Central memory CD4-positive, alpha-beta T cell (primary cell): ENCODE measurements around the gene NMU.
A peak's percentile ranks its signal among the peaks of the same experiment; 100 is the strongest.
"Not testable (repeated sequence)": the region's sequence is repeated elsewhere in the genome, so short reads cannot be mapped to it uniquely, and the experiment has no call there.

ENCODE experiments used
- DNase-seq: peaks from one replicate; pipeline ENCODE4 v3.0.0; 2022

NMU gene

DNA sequence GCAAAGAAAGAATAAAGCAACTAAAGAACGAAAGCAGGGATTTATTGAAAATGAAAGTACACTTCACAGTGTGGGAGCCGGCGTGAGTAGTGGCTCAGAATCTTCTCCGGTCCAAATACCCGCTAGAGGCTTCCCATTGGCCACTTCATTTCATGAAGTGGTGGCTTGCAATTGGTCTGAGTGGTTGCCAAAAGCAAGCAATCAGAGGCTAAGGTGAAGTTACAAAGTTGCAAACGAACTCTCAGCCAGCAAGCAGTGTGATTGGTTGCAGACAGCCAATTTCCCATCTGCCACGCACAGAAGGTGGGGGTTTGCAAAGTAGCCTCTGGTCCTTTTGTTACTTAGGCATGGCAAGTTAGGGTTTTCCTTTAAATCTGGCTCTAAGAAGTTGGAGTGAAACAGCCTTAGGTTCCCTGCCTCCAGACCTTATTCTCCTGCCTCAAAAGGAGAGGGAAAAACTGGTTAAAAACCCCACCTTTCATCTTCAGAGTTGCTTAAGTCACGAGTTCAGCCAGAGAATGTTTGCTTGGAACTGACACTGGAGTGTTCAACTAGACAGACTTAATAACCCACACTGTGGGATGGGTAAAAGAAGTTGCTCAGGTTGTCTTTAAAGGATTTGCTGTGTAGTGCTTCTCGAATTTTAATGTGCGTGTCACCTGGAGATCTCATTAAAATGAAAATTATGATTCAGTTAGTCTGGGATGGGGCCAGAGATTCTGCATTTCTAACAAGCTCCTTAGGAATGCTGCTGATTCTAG, 82.5 kb downstream of the NMU start:
- DNase-seq: peak; percentile 21

GRCh38 chr4:55551964-55552363, 84.1 kb downstream of the NMU start:
- not testable (repeated sequence) for DNase-seq

DNA sequence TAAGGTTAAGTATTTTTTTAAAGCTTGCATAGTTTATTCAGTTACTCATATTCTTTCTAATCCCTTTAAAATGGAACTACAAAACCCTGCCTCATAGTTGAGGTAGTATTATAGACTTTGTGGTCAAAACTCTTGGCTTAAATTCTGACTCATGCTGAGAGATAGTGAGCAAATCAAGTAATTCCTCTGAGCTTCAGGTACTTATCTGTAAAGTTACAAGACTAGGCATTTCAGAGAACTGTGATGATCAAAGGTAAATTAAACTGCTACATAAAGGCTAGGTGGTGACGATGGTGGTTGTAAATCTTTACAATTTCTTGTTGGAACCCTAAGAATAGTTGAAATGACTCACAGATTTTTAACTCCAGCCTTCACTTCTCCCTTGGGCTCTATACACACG, 86.2 kb downstream of the NMU start:
- DNase-seq: no peak

GRCh38 chr4:55547918-55548317, 88.2 kb downstream of the NMU start:
- no peak for DNase-seq

DNA sequence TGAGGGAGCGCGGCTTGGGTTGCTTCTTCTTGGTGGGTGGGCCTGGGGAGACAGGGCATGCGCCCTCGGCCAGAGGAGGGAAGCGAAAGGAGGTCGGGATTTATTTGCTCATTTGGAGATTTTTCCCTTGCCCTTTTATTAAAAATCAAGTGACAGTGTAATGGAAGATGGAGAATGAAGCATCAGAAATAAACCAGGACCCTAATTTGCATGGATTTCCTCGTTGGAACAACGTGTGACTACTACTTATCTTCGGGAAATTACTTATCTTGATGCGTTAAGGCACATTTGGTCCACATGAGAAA, 88.7 kb downstream of the NMU start:
- no peak for DNase-seq

DNA sequence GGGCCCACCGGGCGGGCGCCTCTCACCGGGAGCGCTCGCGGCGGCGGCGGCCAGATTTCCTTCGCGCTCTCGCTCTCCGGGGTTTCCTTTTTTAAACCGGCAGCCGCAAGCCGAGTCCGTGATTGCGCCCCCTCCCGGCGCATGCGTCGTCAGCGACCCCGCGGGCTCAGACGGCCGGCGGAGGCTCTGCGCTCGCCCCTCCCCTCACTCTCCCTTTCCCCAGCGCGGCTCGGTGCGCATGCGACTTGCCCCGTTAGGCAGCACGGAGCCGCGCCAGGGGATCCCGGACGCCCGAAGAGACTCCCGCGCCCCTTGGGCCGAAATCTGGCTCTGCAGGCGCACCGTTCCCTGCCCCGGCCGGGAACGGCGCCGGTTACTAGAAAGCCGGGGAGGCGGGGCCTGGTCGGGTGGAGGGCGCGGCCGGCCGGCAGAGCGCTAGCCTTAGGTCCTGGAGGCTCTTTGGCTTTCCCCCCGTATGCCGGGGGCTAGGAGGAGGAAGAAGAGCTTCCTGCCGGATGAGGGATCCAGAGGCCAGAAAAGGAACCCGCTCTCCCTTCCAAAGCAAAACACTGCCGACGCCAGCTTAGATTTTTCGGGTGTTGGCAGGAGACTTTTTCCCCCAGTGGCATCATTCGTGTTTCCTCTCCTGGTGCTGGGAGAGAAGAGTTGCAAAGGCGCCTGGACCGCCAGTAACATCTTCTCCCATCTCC, 89.2 kb downstream of the NMU start, which contains the start of gene CLOCK:
Gene CLOCK (minus strand): TSS at position 154 of the 710 bp plus-strand sequence. CDS start 64,124 bp downstream, outside the sequence.
- peak; percentile 85 for DNase-seq

GRCh38 chr4:55546506-55546755, 89.7 kb downstream of the NMU start:
- DNase-seq: no peak

GRCh38 chr4:55545641-55546505, 90.2 kb downstream of the NMU start:
- peak; percentile 68 for DNase-seq
